Left lung (tissue), 10 donors: ENCODE results near the gene ZNF683. TPM values are rescaled to one million over a fixed set of nuclear protein-coding genes. Genes with fewer than 3 reads are reported as not detected.

Source experiments
- ATAC-seq: fragments of 200-7000 bp; cut with Tn5 transposase; one replicate; pipeline ENCODE4 v1.9.1; 2020; ENCODE audit warnings: moderate library complexity
- DNase-seq, 4 donors: peaks; one replicate each; pipeline ENCODE4 v3.0.0-alpha.2; 2013 to 2020
- H3K27ac ChIP-seq, 2 donors: fragments of 200-600 bp; sonication (generic) in 1 of 2; one replicate each; pipeline versions ENCODE4 v1.5.0 to v1.8.0; 2020 to 2021
- H3K27me3 ChIP-seq, 2 donors: fragments of 200-600 bp; sonication (generic) in 1 of 2; one replicate each; pipeline versions ENCODE4 v1.5.0 to v1.8.0; 2020 to 2021
- H3K36me3 ChIP-seq, 2 donors: fragments of 200-600 bp; sonication (generic) in 1 of 2; one replicate each; pipeline versions ENCODE4 v1.5.0 to v1.8.0; 2020 to 2021
- H3K4me1 ChIP-seq, 2 donors: fragments of 200-600 bp; one replicate each; pipeline ENCODE4 v1.8.0; 2021
- H3K4me3 ChIP-seq, 2 donors: fragments of 200-600 bp; sonication (generic) in 1 of 2; one replicate each; pipeline versions ENCODE4 v1.5.0 to v1.8.0; 2020 to 2021; ENCODE audit warnings: mild to moderate bottlenecking in 1 of 2
- H3K9me3 ChIP-seq, 2 donors: fragments of 200-600 bp; sonication (generic) in 1 of 2; one replicate each; pipeline versions ENCODE4 v1.5.0 to v1.8.0; 2020 to 2021
- CTCF ChIP-seq, 2 donors: fragments of 200-600 bp; sonication (generic) in 1 of 2; IDR thresholded peaks; one replicate each; pipeline versions ENCODE4 v1.5.0 to v1.8.0; 2021; ENCODE audit warnings: antibody characterized with exemption in 2 of 2
- intact Hi-C, 2 donors: fragments of 100-400 bp; cut with DNase I; formaldehyde crosslinking; loops; one replicate each; pipeline versions ENCODE4 v1.11.2 to v1.14.2; 2022
- polyA plus RNA-seq, 6 donors: library from polyadenylated mRNA; unstranded; fragments of 120-200 nt; gene quantifications; one replicate each; pipeline ENCODE4 v1.2.1, GENCODE V29; 2013; ENCODE audit not compliant: insufficient read length in 6 of 6
- total RNA-seq, 2 donors: library from RNA; stranded (reverse); fragmentation: NEBNext Ultra II Directional; extraction: Animal tissue kit (Norgen Biotek cat#: 25700); gene quantifications; one replicate each; pipeline ENCODE4 v1.2.1, GENCODE V29; 2021
- donor health status: DM: no; HTN: yes; CAD: no.
- donor health status: DM: no; HTN: no; CAD: no.

Gene ZNF683
- total and polyA plus RNA-seq, 8 donors: 0.09 to 0.86 (median 0.21) TPM; not detected in 1

DNA sequence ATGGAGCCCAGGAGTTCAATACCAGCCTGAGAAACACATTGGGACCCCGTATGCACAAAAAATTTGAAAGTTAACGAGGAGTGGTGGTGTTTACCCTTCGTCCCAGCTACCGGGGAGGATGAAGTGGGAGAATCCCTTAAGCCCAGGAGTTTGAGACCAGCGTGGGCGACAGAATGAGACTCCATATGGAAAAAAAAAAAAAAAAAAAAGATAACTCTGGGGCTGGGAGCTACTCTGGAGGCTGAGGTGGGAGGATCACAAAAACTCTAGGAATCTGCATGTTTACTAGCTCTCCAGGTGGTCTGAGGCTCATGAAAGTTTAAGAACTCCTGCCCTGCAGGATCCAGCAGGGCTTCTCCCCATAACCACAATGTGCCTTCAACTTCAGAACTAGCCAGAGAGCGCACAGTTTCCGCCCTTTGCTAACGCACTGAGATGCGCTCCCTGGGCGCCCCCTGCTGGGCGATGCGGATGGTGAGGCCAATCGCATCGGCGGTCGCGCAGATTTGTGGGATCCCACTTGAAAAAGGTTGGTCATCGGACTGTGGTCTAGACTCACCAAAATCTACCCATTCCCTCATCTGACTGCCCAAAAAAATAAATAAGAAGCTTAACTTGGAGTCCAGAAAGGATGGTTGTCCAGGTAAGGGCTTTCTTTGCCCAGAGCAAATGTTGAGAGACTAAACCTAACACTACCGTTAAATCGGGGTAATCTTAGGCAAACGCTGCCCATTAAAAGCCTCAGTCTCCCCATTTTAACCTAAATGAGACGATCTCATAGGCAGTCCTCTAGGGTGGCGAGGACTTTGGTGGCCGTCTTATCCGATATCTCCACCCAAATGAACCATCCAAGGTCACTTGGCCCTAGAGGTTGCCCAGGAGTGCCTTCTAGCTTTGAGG lies 8.8 kb downstream of the ZNF683 start:
- Histone ChIP-seq H3K4me1 (peaks cover 8 to 15% of the 10 kb centered on the region in 2 donors), H3K36me3 (no peaks in the 10 kb centered on the region), H3K4me3 (no peak overlapping the region), H3K9me3 (no peaks in the 10 kb centered on the region), H3K27ac (no peak overlapping the region), H3K27me3 (peaks cover 39 to 87% of the 10 kb centered on the region in 2 donors)
- DNase-seq (peak; percentile 49 to 96 (median 80)), ATAC-seq (peak; percentile 92)
- peak; percentile 92 to 93 for TF ChIP-seq CTCF (IDR thresholded peaks at IDR 0.05)
- intact Hi-C loops: no loop called here

GRCh38 chr1:26362331-26362730 lies 10.2 kb downstream of the ZNF683 start:
- DNase-seq (no peak), ATAC-seq (no peak)
- H3K36me3 ChIP-seq: no peaks in the 10 kb centered on the region
- no peak for TF ChIP-seq CTCF (IDR thresholded peaks at IDR 0.05)
- H3K27me3 ChIP-seq: peaks cover 43 to 99% of the 10 kb centered on the region in 2 donors
- no peaks in the 10 kb centered on the region for H3K9me3 ChIP-seq
- H3K4me3 ChIP-seq: no peak overlapping the region
- intact Hi-C loops: no loop called here
- H3K27ac ChIP-seq: no peak overlapping the region
- peaks cover 8 to 15% of the 10 kb centered on the region in 2 donors for H3K4me1 ChIP-seq

DNA sequence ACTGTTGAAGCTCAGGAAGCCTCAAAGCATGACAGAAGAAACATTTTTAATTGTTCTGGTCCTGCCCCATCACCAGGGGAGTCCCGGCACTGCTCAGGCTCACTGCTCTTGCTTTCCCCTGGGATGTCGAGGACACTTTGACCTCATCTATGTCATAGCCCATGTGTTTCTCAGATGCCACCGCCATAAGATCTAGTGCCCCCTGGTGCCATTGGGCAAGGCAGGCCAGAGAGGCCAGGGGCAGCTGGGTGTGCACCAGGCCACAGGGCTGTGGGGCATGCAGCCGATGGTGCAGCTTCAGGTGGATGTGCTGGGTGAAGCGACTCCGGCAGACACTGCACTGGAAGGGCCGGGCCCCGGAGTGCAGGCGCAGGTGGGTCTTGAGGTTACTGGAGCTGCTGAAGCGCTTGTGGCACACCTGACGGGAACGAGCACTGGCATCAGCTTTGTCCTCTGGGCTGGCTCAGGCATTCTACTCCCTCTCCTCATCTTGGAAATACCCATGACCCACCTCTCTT lies 10.9 kb downstream of the ZNF683 start:
- DNase-seq: no peak
- Histone ChIP-seq H3K4me1 (peaks cover 8 to 15% of the 10 kb centered on the region in 2 donors), H3K9me3 (no peaks in the 10 kb centered on the region), H3K4me3 (no peak overlapping the region), H3K36me3 (no peaks in the 10 kb centered on the region), H3K27ac (no peak overlapping the region), H3K27me3 (peaks cover 43 to 97% of the 10 kb centered on the region in 2 donors)
- intact Hi-C loops: no loop called here
- no peak for TF ChIP-seq CTCF (IDR thresholded peaks at IDR 0.05)
- ATAC-seq: no peak

- Histone ChIP-seq H3K4me3 (no peak overlapping the region), H3K4me1 (peaks cover 8 to 15% of the 10 kb centered on the region in 2 donors), H3K9me3 (no peaks in the 10 kb centered on the region), H3K27me3 (peaks cover 43 to 92% of the 10 kb centered on the region in 2 donors), H3K36me3 (no peaks in the 10 kb centered on the region), H3K27ac (no peak overlapping the region)
- TF ChIP-seq CTCF (IDR thresholded peaks at IDR 0.05): no peak
- DNase-seq (no peak), ATAC-seq (no peak)
- intact Hi-C loops: no loop called here
These were observed 11.5 kb downstream of the ZNF683 start for GRCh38 chr1:26360807-26361604.
